ENCODE data around the gene DCUN1D4. TPM values are rescaled to one million over a fixed set of nuclear protein-coding genes. Genes with fewer than 3 reads are reported as not detected.

Gene DCUN1D4
- total RNA-seq, 1 donor from 2014 or later, result 62.4 TPM

DNA sequence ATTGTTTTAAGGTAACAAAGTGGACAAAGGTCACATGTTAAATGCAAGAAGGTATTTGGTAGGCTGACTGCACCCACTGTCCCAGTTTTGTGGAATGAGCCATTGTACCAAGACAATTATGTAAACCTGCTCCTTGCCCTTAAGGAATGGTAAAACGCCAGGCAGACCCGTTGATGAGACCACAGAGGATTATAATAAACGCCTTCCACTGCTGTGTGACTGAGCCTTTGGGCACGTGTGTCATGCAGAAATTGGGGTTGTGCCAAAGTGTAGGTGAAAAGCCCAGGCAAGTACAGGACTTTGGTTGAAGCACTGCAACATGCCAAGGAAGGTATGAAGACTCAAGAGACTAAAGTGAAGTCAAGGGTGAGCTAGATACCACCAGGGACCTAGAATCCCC, 117.5 kb downstream of the DCUN1D4 start:
- H3K9me3 Mint-ChIP-seq, result no peaks in the 10 kb centered on the region
- no peak overlapping the region for H3K27ac Mint-ChIP-seq
- H3K4me3 Mint-ChIP-seq, result no peak overlapping the region
- H3K36me3 Mint-ChIP-seq, result no peaks in the 10 kb centered on the region
- TF ChIP-seq, protein P1, sequence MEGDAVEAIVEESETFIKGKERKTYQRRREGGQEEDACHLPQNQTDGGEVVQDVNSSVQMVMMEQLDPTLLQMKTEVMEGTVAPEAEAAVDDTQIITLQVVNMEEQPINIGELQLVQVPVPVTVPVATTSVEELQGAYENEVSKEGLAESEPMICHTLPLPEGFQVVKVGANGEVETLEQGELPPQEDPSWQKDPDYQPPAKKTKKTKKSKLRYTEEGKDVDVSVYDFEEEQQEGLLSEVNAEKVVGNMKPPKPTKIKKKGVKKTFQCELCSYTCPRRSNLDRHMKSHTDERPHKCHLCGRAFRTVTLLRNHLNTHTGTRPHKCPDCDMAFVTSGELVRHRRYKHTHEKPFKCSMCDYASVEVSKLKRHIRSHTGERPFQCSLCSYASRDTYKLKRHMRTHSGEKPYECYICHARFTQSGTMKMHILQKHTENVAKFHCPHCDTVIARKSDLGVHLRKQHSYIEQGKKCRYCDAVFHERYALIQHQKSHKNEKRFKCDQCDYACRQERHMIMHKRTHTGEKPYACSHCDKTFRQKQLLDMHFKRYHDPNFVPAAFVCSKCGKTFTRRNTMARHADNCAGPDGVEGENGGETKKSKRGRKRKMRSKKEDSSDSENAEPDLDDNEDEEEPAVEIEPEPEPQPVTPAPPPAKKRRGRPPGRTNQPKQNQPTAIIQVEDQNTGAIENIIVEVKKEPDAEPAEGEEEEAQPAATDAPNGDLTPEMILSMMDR (conservative IDR thresholded peaks at IDR 0.05), result no peak
- no peaks in the 10 kb centered on the region for H3K27me3 Mint-ChIP-seq
- DNase-seq (ENCODE audit: extremely low spot score, unreplicated experiment), result no peak
- no peaks in the 10 kb centered on the region for H3K4me1 Mint-ChIP-seq (ENCODE audit: unreplicated experiment)

- TF ChIP-seq, protein P1 (conservative IDR thresholded peaks at IDR 0.05), result no peak
- Mint-ChIP-seq H3K4me3 (no peak overlapping the region), H3K27ac (no peak overlapping the region), H3K36me3 (no peaks in the 10 kb centered on the region), H3K4me1 (ENCODE audit: unreplicated experiment) (no peaks in the 10 kb centered on the region), H3K9me3 (no peaks in the 10 kb centered on the region), H3K27me3 (no peaks in the 10 kb centered on the region)
- DNase-seq (ENCODE audit: extremely low spot score, unreplicated experiment), result no peak
These were observed 121.0 kb downstream of the DCUN1D4 start for GRCh38 chr4:51963841-51964517.

GRCh38 chr4:51965862-51966261, 122.9 kb downstream of the DCUN1D4 start:
- H3K9me3 Mint-ChIP-seq, result no peaks in the 10 kb centered on the region

More at GRCh38 chr4:51965862-51966261, 122.9 kb downstream of the DCUN1D4 start:
- TF ChIP-seq, protein P1 (conservative IDR thresholded peaks at IDR 0.05), result no peak
- no peak for DNase-seq (ENCODE audit: extremely low spot score, unreplicated experiment)
- Mint-ChIP-seq H3K4me1 (ENCODE audit: unreplicated experiment) (no peaks in the 10 kb centered on the region), H3K27me3 (no peaks in the 10 kb centered on the region), H3K36me3 (no peaks in the 10 kb centered on the region), H3K4me3 (no peak overlapping the region), H3K27ac (no peak overlapping the region)

Other genes with a start within 250 kb of the DCUN1D4 start
- 1.1 and 3.3 TPM in 2 replicates for gene LRRC66, start 177.2 kb downstream of the DCUN1D4 start, total RNA-seq (ENCODE audit: low replicate concordance)
- 23.6 and 39.1 TPM in 2 replicates for gene SGCB, start 195.1 kb downstream of the DCUN1D4 start, total RNA-seq (ENCODE audit: low replicate concordance)
- 17.0 and 40.4 TPM in 2 replicates for gene SPATA18, start 208.2 kb downstream of the DCUN1D4 start, total RNA-seq (ENCODE audit: low replicate concordance)